Measurements from ENCODE around the gene OCRL. TPM values are rescaled to one million over a fixed set of nuclear protein-coding genes. Genes with fewer than 3 reads are reported as not detected.
A peak's percentile ranks its signal among the peaks of the same experiment; 100 is the strongest.

Gene OCRL
- total and polyA plus RNA-seq, 2 of the 4 experiments (the other 2 are of a cell fraction), result 19.4 to 20.6 TPM

GRCh38 chrX:129637217-129638109 is 97.4 kb downstream of the OCRL start:
- ChIA-PET CTCF (interaction anchor here (0.6 to 3.9 kb wide), 5 partner anchors 10 to 116 kb away, joined by 3 to 32 read pairs (median 3); no protein-coding TSS in a partner anchor), POLR2A (ENCODE audit: unreplicated experiment) (no interaction called here)
- no peak overlapping the region for H4K91ac ChIP-seq (ENCODE audit: insufficient read depth, low read depth, low read length)
- H3K9ac ChIP-seq (ENCODE audit: low read depth, low read length), result no peak overlapping the region
- no peak overlapping the region for H3K4me3 ChIP-seq (ENCODE audit: insufficient read depth, low read depth, low read length)
- H3K9me3 ChIP-seq (ENCODE audit: control insufficient read depth, insufficient read depth, low read length), result peaks cover 7% of the 10 kb centered on the region
- H3K27ac ChIP-seq (ENCODE audit: insufficient read depth, low read length), result no peak overlapping the region
- H2BK15ac ChIP-seq (ENCODE audit: low read depth, low read length), result no peak overlapping the region
- no peak overlapping the region for H3K4ac ChIP-seq (ENCODE audit: low read depth, low read length)
- no peaks in the 10 kb centered on the region for H3K9me1 ChIP-seq (ENCODE audit: insufficient read depth, low read length)
- no TSS peak for BruUV-seq (replicated peaks)
- H3K4me1 ChIP-seq (ENCODE audit: control insufficient read depth, insufficient read depth, low read length), result no peaks in the 10 kb centered on the region
- no peak overlapping the region for H4K8ac ChIP-seq (ENCODE audit: low read depth in 2 of 2, low read length in 2 of 2)
- H2BK20ac ChIP-seq (ENCODE audit: low read depth, low read length), result no peak overlapping the region
- H2AFZ ChIP-seq (replicated peaks; ENCODE audit: low read length, poor library complexity), result peak overlapping the region; percentile 6
- peaks cover 15% of the 10 kb centered on the region; the same call in 1 of the 2 replicates for H3K27me3 ChIP-seq (ENCODE audit: control insufficient read depth, insufficient read depth, low read length)
- in situ Hi-C loops (cut with MboI; ENCODE audit: low sequenced_read_pairs) (loop anchor here (5.0 kb wide), 1 partner anchor 90 kb away; no protein-coding TSS in a partner anchor), intact Hi-C loops (cut with micrococcal nuclease) (loop anchor here (1.0 to 10.0 kb wide), 2 partner anchors 89 to 187 kb away; no protein-coding TSS in a partner anchor), dilution Hi-C loops (cut with HindIII; ENCODE audit: low sequenced_read_pairs, unreplicated experiment) (no loop called here)
- 27% methylated on average over 3 of the region's 13 CpGs; no CpG with 5 or more reads in 1 of the 2 experiments for WGBS, 2 experiments (ENCODE audit: extremely low coverage in 2 of 2, insufficient read length in 1 of 2)
- H3K23ac ChIP-seq (ENCODE audit: low read depth, low read length), result no peak overlapping the region
- no peak overlapping the region for H3K56ac ChIP-seq (ENCODE audit: extremely low read depth, insufficient read depth, low read length)
- no peak overlapping the region for H2BK120ac ChIP-seq (ENCODE audit: low read depth, low read length)
- H3K14ac ChIP-seq (replicated peaks; ENCODE audit: low read depth, low read length), result no peak overlapping the region
- H3K4me2 ChIP-seq (ENCODE audit: low read depth, low read length), result no peak overlapping the region
- H4K5ac ChIP-seq (ENCODE audit: low read depth, low read length), result no peak overlapping the region
- H2AK9ac ChIP-seq (replicated peaks; ENCODE audit: low read depth, low read length, poor library complexity), result no peak overlapping the region
- peak; percentile 53 for DNase-seq
- peak; percentile 91 for ATAC-seq (ENCODE audit: low read depth)
- no peaks in the 10 kb centered on the region for H3K79me1 ChIP-seq (ENCODE audit: low read depth in 1 of 2, low read length in 2 of 2)
- no peak overlapping the region for H2BK5ac ChIP-seq (ENCODE audit: low read depth, low read length, poor library complexity, severe bottlenecking)
- no peak overlapping the region for H2AK5ac ChIP-seq (ENCODE audit: low read depth, low read length)
- H3K18ac ChIP-seq (ENCODE audit: low read depth, low read length), result no peak overlapping the region
- no peaks in the 10 kb centered on the region for H4K20me1 ChIP-seq (ENCODE audit: insufficient read depth, low read length)
- H3K36me3 ChIP-seq (ENCODE audit: control insufficient read depth, insufficient read depth, low read length), result no peaks in the 10 kb centered on the region
- TF ChIP-seq FOS (IDR thresholded peaks at IDR 0.05; ENCODE audit: low read depth, low read length), result no peak
- no peak for TF ChIP-seq RCOR1 (IDR thresholded peaks at IDR 0.05; ENCODE audit: insufficient replicate concordance, low read length)
- TF ChIP-seq BHLHE40 (IDR thresholded peaks at IDR 0.05; ENCODE audit: low read depth, low read length), result no peak
- TF ChIP-seq USF2 (IDR thresholded peaks at IDR 0.05; ENCODE audit: low read depth, low read length), result no peak
- no peak for TF ChIP-seq MAZ (IDR thresholded peaks at IDR 0.05; ENCODE audit: borderline replicate concordance, low read depth, low read length)
- TF ChIP-seq ELK1 (IDR thresholded peaks at IDR 0.05; ENCODE audit: borderline replicate concordance, low read depth, low read length), result no peak
- peak; percentile 84 for TF ChIP-seq CTCF (conservative IDR thresholded peaks at IDR 0.05; ENCODE audit: low read depth, low read length)
- no peak for TF ChIP-seq CHD1 (IDR thresholded peaks at IDR 0.05; ENCODE audit: low read depth, low read length)
- peak; percentile 82 for TF ChIP-seq RAD21 (IDR thresholded peaks at IDR 0.05; ENCODE audit: low read length)
- no peak for TF ChIP-seq MXI1 (IDR thresholded peaks at IDR 0.05; ENCODE audit: borderline replicate concordance, low read depth, low read length)
- no peak for TF ChIP-seq POLR2A (IDR thresholded peaks at IDR 0.05; ENCODE audit: low read depth, low read length)
- no peak for TF ChIP-seq NFE2L2 (IDR thresholded peaks at IDR 0.05; ENCODE audit: low read depth, low read length)
- TF ChIP-seq MAFK (IDR thresholded peaks at IDR 0.05; ENCODE audit: low read depth, low read length), result no peak
- no peak for TF ChIP-seq CEBPB (IDR thresholded peaks at IDR 0.05; ENCODE audit: low read depth, low read length)

All from IMR-90 (cell line).